Stimulated activated CD8-positive, alpha-beta memory T cell treated with anti-CD3 and anti-CD28 coated beads, Interleukin-7, amount 100 ng/mL, for 24 hours (primary cell): ENCODE data around the gene CLRN3.

ENCODE experiments used
- DNase-seq: peaks from one replicate; pipeline ENCODE4 v3.0.0-alpha.2; 2020; ENCODE audit warnings: low read depth

The CLRN3 gene

DNA sequence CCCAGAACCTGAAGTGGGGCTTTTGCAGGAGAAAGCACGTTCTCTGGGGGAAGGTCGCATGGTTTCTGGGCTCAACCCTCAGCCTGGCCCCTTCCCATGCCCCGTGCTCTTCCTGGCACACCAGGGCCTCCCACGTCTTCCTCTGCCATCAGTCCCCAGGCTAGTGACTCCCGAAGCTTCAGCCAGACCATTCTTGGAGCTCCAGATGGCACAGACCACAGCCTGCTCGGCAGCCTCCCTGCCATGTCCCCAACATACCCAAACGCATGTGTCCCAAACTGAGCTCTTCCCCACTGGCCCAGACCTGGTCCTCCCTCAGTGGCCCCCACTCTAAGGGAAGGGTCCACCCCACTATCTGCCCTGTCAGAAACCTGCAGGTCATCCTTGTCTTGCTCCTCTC, 47.0 kb downstream of the CLRN3 start:
- DNase-seq = no peak

DNA sequence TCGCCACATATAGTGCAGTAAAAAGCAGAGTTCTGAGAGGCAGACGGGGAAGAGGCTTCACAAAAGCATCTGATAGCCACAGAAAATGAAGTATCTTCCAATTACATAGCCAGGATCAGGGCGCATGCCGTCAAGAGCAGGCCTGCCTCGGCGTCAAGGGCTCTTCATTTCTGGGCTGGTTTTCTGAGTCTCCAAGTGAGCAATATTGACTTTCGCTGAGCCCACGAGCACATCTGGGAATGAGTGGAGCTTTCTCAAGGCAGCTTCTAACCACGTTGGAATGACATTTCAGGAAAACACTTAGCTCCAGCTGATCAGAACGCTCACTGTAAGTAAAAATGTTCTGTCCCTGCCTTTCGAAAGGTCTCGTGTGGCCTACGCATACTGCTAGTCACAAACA, 51.9 kb downstream of the CLRN3 start:
- no peak for DNase-seq

DNA sequence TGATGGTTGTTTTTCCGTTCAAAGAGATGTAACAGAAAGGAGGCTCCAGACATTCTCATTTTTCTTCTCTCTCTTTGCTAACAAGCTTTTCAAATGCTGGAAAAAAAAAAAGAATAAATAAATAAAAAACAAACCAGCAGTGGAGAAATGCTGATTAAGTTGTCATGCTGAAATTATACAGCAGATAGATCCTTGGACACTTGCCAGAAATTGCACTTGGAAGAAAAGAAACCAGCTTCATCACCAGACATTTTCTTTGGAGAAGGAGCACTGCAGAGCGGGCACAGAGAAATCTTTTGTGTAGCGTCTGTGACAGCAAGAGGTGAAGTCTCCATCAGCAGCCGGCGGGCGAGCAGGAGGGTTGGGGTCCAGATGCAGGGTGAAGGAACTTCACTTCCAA, 55.8 kb downstream of the CLRN3 start:
- no peak for DNase-seq

DNA sequence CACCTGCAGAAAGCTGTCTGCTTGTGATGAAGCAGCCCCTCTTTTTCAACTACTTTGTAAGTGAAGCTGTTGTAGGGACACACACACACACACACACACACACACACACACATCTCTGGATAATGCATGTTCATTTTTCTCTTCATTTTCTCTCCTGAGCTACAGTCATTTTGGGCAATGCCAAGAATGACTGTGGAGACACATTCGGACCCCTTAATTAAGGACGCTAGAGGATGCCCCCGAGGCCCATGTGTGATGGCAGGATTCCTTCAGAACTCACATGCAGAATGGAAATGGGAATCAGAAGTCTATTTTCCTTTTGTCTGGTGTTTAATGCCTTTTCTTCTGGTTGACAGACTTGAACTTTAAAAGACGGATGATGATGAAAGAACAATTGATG, 56.6 kb downstream of the CLRN3 start:
- no peak for DNase-seq

DNA sequence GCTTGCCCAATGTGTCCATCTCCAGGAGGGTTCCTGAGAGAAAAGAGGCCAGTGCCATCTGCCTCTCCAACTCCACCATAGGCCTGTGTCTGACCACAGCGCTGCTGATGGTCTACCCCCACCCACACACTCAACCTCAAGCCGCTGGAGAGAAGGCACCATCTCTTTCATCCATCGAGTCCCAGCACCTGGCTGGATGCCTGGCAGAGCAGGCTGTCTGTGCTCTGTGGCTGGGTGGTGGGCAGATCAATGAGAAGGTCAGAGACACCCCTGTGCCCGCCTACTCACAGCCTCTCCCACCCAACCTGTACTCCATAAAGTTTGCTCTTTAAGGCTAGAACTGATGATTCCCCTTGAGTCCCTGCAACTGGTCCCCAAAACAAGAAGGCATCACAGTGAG, 58.0 kb downstream of the CLRN3 start:
- no peak for DNase-seq

DNA sequence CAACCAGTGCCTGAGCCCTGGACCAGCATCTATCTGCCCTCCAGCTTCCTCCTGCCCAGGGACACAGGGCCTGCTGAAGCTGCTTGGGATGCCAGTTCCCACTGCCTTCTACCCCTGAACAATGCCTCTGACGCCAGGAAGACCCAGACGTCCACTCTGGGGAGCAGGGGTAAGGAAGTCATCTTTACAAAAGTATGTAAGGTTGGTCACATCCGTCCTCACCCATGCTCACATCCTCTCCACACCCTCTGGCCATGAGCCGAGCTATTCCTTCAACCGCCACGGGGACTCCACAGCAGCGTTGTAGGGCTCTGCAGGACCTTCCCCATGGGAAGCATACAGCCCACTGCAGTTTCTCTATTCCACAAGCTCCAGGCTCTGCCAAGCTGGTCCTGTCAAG, 58.5 kb downstream of the CLRN3 start:
- no peak for DNase-seq

DNA sequence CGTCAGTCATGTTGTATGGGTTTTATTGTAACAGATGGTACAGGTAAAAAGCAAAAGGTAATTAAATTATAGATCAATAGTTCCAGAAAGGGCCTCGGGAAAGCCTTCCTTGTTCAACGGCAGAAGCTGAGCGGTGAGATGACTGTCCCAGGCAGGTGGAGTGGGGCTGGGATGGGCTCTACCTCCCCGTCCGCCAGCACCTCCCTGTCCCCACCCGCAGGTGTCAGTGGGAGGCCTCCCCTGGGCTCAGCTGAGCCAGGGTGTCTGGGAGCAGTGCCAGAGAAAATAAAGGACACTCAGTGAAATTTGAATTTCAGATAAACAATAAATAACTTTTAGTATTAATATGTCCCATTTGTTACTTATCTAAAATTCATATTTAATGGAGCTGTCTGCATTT, 58.9 kb downstream of the CLRN3 start:
- DNase-seq = no peak

DNA sequence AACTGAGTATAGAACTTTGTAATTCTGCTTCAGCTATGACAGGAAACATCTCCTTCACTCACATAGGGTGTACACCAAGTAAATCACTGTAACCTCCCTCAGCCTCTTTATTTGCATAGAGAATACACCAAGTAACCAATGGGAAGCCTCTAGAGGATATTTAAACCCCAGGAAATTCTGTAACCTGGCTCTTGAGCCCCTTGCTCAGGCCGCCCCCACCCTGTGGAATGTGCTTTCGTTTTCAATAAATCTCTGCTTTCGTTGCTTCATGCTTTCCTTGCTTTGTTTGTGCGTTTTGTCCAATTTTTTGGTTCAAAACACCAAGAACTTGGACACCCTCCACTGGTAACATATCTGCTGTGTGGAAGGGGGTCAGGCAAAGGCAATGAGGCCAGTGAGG, 60.2 kb downstream of the CLRN3 start:
- DNase-seq = no peak

DNA sequence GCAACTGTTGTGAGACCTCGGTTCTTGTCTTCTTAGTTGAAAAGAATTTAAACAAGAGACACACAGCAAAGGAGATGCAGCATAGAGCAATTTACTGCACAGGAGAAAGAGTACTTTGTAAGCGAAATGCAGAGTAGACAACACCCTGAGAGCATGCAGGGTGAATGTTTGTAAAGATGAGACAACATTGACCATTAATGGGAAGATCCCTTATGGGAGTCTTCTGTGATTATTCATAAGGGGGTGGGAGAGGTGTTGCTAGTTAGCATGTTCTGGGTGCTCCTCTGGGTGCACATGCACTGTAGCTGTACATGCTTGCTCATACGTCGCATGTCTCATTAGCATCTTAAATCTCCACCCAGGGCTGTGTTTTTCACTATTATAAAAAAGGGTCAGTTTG, 62.3 kb downstream of the CLRN3 start:
- no peak for DNase-seq
